ENCODE measurements around the gene CDC37L1. TPM values are rescaled to one million over a fixed set of nuclear protein-coding genes. Genes with fewer than 3 reads are reported as not detected.

The CDC37L1 gene
- total and polyA plus RNA-seq, 2 of the 8 experiments (the other 6 are each of a cell fraction or from before 2014, with no cell fraction given): 4.6 to 23.8 TPM

DNA sequence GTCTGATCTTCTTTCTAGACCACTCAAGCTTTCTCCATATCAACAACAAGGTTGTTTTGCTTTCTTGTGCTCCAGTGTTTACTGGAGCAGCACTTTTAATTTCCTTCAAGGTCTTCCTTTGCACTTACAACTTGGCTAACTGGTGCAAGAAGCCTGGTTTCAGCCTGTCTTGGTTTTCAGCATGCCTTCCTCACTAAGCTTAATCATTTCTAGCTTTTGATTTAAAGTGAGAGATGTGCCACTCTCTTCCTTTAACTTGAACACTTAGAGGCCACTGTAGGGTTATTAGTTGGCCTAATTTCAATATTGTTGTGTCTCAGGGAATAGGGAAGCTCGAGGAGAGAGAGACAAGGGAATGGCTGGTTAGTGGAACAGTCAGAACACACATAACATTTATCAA lies 48.2 kb downstream of the CDC37L1 start (continued):
- no peak for TF ChIP-seq CHD7 (IDR thresholded peaks at IDR 0.05; ENCODE audit: insufficient replicate concordance, low read length)
- TF ChIP-seq BRCA1 (IDR thresholded peaks at IDR 0.05; ENCODE audit: low read depth, low read length): no peak
- TF ChIP-seq SP2 (IDR thresholded peaks at IDR 0.05; ENCODE audit: low read length): no peak
- no peak for TF ChIP-seq KDM5A (IDR thresholded peaks at IDR 0.05; ENCODE audit: low read length)
